Esophagus squamous epithelium (tissue), 4 donors: ENCODE results near the gene TRIM54.

Experiments used
- POLR2A ChIP-seq, 4 donors: fragments of 450-650 bp; IDR thresholded peaks; one replicate each; pipeline ENCODE4 v1.6.1; 2017; ENCODE audit warnings: antibody characterized with exemption in 4 of 4, mild to moderate bottlenecking in 4 of 4, moderate library complexity in 3 of 4
- TF ChIP-seq, protein P1 (sequence below), 6 experiments: fragments of 450-650 bp in 4 of 6; fragments of 200-600 bp in 2 of 6; sonication (generic) in 2 of 6; IDR thresholded peaks; one replicate each; pipeline ENCODE4 v1.5.1; 2016 to 2019; ENCODE audit warnings: antibody characterized with exemption in 6 of 6, mild to moderate bottlenecking in 4 of 6, moderate library complexity in 4 of 6

DNA sequence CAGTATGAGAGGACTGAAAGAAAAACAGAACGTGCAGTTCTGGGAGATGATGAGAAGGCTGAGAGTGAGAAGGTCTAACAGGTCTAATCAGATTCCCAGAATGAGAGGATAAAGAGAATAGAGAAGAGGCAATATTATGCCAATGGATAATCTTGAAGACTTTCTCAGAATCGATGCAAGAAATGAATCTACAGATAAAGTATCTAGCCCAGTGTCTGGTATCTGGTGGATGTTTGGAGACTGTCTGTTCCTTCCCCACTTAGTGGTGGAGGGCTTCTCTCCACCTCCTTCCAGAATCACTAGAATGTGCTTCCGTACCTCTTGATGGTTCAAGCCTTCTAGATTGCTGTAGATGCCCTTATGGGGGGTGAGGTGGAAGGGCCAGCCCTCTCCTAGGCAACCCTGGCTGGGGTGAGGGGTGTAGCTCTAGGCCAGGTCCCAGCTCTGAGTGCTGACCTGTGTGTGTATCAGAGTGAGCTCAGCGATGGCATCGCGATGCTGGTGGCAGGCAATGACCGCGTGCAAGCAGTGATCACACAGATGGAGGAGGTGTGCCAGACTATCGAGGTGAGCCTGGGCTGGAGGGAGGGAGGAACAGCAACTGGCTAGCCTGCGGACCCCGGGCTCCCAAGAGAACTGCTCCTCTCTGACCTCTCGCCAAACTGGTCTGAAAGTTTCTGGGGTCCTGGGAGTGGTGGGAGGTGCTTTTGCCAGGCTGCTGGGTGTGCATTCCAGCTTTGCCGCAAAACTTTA is 22.4 kb downstream of the TRIM54 start:
- TF ChIP-seq, protein P1, sequence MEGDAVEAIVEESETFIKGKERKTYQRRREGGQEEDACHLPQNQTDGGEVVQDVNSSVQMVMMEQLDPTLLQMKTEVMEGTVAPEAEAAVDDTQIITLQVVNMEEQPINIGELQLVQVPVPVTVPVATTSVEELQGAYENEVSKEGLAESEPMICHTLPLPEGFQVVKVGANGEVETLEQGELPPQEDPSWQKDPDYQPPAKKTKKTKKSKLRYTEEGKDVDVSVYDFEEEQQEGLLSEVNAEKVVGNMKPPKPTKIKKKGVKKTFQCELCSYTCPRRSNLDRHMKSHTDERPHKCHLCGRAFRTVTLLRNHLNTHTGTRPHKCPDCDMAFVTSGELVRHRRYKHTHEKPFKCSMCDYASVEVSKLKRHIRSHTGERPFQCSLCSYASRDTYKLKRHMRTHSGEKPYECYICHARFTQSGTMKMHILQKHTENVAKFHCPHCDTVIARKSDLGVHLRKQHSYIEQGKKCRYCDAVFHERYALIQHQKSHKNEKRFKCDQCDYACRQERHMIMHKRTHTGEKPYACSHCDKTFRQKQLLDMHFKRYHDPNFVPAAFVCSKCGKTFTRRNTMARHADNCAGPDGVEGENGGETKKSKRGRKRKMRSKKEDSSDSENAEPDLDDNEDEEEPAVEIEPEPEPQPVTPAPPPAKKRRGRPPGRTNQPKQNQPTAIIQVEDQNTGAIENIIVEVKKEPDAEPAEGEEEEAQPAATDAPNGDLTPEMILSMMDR (IDR thresholded peaks at IDR 0.05), result no peak
- no peak for TF ChIP-seq POLR2A (IDR thresholded peaks at IDR 0.05)
